Stromal cell of bone marrow (primary cell): ENCODE results near the gene TRMT61A.
"Not testable (repeated sequence)": the region's sequence is repeated elsewhere in the genome, so short reads cannot be mapped to it uniquely, and the experiment has no call there.

ENCODE experiments used
- DNase-seq: peaks from one replicate; pipeline ENCODE4 v3.0.0-alpha.2; 2012; ENCODE audit warnings: low read depth

The TRMT61A gene

DNA sequence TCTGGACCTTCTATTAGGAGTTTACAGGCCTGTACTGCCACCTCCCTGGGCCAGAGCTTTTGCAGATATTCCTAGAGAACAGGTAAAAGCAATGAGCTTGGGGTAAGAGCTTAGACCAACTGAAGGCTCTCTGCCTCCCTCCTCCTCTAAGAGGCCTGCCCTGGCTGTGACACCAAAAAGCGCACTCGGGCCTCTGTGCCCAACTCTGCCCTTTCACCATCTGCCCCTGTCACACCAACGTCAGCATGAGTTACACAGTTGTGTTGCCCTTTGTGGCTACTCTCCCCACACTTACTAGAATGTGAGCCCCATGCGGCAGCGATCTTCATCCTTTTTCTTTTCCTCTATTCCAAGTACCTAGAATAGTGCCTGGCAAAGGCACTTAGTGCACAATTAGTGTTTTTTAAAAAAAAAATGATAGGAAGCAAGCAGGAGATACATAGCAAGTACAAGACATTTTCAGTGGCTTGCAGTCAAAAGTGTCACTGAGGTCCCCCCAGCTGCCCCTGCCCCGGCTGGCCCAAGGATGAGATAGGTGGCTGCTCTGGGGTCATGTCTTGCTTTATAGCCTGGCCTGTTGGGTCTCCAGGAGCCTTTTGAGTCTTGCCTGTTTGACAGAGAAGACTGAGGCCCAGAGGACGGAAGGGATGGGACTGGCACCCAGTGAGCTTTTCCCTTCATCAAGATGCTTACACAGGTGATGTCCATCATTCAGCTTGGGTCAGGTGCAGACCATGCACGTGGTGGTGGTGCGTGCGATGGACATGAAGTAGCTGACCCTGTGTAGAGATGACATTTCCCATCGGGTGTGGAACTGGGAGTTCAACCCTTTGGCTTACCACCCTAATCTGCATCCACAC, 18.9 kb upstream of the TRMT61A start:
- no peak for DNase-seq

DNA sequence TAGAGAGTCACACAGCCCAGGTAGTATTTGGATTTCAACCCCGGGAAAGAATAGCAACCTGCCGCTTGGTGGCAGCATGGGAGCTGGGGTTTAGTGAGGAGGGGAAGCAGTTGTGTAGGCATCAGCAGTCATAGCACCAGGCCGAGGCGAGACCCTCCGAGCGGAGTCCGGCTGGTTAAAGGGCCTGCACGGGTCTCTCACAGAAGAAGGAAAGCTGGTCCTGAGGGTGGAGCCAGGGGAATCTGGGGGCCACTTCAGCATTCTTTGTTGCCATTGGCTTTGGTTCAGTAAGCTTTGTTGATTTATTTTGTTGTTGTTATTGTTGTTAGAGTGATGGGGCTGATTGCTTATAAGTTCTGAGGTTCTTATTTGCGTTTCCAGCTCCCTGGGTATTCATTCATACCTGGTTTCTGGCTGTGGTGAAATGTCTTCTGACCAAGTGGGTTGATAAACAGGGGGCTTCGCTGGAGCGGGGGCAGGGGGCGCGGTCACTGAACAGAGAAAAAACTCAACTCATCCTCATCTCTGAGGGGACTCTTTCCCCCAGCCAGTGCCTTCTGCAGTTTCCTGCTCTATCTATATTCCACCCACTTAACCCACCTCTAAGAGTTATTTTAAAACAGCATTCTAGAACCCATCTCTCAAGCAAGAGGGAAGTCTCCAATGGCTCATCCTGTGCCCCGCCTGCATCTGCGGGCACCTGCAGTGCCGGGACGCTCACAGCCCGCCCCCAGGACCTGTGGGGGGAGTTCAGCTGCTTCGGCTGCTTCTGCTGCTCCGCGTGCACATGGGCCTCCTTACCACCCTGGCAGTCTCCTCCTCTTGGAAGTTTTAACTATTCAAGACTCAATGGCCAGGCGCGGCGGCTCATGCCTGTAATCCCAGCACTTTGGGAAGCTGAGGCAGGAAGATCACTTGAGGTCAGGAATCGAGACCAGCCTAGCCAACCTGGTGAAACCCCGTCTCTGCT, 18.0 kb upstream of the TRMT61A start:
- no peak for DNase-seq

DNA sequence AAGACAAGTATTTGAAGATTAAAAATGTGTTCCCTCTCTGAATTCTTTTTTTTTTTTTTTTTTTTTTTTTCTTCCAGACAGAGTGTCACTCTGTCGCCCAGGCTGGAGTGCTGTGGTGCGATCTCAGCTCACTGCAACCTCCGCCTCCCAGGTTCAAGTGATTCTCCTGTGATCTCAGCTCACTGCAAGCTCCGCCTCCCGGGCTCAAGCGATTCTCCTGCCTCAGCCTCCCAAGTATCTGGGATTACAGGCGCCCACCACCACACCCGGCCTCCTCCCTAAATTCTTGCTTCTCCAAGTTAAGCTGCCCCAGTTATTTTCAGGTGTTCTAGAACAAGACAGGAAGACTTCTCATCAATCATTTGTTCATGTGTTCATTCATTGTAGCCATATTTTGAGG, 16.8 kb upstream of the TRMT61A start:
- not testable (repeated sequence) for DNase-seq

DNA sequence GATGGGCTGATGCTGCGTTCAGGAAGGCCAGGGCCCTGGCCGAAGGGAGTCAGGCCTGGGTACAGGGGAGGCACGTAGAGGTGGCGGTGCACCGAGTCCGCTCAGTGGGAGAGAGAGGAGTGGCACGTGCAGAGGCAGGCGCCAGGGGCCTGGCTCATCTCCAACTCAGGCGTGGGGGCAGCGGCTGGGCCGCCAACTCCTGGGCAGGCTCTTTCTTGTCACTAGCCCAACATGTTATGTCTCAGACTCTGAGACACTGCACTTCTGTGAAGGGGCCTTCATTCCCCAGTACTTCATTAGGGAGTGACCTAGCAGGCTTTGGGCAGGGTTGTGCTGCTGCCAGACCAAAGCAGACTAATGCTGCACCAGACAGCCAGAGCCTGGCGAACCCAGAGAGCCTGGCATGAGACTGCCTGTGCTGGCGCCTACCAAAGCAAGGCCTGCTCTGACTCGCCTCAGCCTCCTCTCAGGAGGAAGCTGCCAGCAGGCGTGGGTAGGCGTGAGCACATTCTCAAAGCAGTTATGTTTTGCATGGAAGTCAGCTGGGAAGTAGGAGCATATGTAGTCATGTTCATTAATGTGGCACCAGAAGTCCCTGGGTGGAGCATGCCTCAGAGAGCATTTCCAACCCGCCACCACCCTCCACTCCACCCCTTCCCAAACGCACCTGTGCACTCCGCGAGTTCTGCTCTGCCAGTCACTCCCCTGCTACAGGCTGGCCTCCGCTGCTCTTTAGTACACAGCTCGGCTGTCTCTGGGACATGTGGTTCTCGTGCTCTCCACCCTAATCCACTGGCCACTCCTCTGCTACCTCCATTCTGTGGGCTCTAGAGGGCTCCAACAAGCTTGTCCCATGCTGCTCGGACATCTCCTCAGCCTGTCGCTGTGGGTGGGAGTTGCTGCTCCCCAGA, 16.0 kb upstream of the TRMT61A start:
- peak; percentile 79 for DNase-seq

DNA sequence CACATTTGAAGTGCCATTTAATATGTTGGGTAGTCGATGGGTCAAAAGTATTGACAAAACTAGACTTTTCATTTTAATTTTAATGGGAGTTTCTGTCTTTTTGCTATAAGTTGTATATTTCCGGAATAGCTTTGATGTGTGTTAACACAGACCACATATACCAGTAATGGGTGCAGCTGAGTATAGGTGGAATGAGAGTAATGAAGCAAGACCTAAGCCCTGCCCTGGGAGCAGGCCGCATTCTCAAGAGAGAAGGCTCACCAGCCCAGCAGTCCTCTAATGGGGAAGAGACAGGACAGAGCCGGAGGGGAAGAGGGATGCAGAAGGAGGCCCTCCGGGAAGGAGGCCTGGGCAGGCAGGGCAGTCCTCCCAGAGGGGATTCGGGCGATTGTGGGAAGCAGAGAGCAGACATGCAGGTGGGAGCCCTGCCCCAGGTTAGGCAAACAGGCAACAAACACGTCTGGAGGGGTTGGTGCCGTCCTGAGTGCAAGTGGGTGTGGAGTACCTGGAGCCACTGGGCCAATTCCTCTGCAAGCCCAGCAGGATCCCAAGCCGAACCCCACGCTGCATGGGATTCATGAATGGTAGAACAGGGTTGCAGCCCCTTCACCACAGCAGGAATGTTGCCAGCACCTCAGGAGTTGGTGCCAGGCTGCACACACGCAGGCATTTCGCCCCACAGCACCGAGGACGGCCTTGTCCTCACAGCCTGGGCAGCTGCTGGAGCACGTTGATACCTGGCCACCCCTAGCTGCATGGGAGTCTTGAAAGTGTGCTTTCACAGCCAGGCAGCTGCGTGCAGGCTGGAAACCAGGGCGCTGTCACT, 14.2 kb upstream of the TRMT61A start:
- DNase-seq, result no peak

DNA sequence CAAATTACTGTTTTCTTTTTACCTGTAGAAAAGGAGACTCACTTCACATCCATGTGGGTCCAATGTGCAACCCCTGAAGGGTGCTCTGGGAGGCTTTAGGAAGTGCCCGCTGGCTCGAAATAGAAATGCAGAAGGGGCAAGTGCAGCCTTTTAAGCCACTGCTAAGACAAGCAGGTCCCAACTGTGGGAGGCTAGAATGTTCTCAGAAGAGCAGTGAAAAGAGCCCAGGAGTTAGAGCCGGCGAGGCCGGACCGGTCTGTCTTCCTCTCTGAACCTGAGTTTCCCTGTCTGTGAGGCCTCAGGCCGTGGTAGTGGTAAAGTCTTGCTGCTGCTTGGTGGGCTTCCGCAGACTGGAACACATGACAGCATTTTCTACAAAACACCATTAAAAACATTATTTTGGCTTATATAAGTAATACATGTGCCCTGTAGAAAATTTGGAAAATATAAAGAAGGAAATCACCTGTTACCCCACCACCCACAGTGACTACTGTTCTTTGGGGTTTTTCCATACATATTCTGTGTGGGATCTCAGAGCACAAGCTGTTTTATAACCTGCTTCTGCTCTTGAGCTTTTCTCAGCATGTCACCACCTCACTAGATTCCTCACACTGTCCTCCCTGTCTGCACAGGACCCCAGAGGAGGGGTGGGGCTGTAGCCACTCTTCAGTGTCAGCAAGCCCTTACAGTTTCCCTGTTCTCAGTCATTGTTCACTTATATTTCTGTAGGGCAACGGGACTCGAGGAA, 12.4 kb upstream of the TRMT61A start:
- no peak for DNase-seq

DNA sequence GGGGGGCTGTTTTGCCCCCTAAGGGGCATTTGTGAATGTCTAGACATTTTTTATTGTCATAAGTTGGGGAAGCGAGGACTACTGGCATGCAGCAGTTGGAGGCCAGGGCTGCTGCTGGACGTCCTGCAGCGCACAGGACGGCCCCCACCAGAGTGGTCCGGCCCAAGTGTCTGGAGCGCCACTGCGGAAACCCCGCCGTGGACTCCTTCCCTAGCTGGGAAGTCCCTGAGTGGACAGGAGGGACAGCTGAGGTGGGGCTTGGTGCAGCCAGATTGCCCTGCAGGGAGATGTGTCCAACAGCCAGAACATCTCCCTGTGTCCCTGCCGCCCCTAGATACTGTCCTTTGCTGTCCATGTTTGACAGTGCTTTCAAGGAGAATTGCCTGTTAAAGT, 11.8 kb upstream of the TRMT61A start:
- no peak for DNase-seq

DNA sequence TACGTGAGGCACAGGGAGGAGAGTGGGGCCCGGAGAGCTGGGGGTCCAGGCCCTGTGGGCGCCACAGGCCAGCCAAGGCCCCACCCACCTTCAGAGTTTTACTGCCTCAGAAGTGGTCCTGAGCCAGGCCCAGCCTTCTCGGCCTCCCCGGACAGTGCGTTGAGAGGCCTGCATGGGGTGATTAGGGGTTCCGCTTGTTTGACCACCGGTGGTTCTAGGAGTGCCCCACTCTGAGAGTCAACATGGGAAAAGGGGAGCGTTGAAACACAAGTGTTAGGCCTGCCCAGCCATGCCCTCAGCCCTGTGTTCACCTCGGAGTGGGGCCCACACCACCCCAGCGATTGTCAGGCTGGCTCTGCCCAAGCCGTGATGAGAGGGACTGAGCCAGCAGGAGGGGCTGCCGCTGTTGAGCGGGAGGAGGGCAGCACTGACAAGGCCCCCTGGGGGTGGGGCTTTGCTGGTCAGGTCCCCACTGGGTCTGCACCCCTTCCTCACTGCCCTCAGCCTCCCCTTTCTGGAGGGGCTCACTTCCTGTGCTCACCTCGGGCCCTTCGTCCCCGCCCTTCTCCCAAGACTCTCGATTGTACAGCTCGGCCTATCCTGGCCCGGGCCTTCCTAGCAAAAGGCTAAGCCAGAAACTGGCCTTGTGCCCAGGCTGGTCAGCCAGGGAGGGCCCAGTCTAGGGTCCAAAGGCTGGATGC, 11.1 kb upstream of the TRMT61A start:
- DNase-seq, result no peak

DNA sequence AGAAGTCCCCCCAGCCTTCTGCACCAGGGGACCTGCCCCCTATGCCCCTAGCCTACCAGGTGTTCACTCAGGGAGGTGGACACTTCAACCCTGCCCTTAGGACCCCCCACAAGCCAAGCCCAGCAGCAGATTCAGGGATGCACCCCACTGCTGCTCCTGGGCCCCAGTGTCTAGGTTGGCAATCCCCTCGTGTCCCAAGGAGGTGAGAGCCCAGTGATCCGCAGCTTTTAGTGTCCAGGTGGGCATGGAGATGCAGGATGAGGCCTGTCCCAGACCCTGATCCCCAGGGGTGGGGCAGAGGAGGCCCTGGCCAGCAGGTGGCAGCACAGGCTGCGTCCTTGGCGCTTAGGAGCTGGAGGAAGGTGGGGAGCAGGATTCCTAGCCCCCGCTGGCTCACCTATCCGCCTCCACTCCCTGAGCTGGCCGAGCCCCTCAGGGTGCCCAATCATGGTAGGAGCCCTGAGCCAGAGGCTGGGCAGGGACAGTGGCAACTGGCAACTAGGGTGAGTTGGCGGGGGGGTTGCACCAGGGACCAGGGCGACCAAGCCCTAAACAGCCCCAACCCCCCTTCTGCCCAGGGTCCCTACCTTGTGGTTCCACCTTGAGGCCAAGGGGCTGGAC, 10.5 kb upstream of the TRMT61A start:
- DNase-seq, result no peak

DNA sequence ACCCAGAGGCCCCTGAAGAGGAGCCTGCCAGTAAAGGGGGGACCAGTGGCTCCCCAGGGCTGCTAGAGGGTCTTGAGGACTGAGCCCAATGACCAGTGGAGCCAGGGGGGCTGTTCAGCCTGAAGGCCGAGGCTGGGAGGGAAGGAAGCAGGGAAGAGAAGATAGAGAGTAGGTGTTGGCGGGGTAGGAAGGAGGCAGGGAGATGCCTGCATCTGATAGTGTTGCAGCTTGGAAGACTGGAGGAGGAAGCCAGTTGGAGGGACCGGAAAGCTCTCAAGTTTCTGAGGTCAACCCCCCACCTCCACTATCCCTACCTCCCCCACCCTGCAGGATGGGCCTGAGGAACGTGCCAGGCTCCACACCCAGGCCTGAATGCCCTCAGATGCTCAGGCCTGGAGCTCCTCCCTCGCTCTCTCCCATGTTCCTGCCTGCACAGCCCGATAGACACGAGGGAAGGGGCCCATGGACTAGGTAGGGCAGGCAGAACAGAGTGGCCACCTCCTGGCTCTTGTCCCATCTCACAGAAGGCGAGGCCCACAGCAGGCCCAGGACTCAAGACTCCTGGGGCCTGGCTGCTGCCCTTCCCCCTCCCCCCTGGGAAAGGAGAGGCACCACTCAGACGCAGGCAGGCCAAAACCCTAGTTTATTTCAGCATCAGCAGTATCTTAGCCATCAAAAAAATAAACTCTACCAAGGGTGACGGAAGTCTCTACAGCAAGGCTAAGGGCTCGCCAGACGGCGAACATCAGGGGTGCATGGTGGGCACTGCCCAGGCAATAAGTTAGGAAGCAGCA, 9.8 kb upstream of the TRMT61A start:
- no peak for DNase-seq

DNA sequence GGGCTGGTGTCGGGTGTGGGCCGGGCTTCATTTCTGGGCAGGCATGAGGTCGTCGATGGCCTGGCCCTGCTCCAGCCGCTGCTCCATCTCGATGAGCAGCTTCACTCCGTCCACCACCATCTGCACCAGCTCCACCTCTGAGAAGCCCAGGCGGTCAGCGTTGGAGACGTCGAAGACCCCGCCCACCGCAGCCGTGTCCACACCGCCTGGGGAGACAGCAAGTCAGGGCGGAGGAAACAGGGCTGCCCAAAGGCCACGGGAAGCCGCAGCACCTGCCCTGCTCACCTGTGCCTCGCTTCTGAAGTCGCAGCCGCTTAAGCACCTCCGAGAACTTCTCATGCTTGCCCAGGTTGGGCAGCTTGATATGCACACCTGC, 9.2 kb upstream of the TRMT61A start:
- no peak for DNase-seq

DNA sequence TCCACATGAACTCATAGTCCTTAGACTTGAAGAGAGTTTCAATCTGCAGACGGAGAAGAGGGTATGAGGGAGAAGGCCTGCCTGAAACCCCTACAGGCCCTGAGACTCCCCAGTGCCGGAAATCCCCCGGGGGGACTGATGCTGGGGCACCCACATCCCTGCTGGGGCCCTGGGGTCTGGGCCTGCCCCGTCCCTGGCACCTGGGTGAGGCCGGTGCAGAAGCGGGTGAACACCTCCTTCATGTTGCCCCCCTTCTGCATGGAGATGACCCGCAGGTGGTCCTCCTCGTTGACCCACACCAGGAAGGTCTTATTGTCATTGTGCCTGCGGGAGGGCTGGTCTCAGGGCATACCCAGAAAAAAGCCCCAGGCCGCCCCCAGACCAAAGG, 8.7 kb upstream of the TRMT61A start:
- no peak for DNase-seq

DNA sequence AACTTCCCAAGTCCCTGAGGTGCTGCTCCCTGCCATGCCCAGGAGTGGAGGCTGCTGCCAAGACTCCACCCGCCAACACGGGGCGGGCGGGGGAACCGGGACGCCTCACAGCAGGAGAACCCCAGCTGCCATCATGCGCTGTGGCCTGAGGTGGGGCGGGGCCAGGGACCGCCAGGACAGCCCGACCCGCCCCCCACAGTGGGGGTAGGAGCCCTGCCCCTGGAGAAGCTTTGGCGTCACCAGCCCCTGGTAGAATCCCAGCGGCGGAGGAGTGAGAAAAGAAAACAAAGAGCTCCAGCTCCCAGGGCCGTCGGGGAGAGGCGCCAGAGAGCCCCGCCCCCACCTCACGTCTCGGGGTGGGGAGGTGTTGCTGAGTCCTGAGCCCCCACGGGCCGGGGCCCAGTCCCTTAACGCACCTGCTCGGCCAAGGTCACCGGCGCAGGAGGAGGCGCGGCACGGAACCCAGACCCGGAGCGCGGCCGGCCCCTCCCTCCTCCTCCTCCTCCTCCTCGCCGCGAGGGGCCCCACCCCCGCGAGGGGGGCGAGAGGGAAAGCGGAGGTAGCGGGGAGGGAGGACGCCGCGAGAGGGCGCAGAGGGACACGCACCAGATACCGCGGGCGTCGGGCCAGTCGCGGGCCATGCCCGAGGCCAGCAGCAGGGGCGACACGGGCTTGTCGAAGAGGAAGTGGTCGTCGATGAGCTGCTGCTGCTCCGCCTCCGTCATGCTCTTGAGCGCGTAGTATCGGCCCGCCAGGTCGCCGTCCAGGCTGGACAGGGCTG, 8.1 kb upstream of the TRMT61A start:
- no peak for DNase-seq

DNA sequence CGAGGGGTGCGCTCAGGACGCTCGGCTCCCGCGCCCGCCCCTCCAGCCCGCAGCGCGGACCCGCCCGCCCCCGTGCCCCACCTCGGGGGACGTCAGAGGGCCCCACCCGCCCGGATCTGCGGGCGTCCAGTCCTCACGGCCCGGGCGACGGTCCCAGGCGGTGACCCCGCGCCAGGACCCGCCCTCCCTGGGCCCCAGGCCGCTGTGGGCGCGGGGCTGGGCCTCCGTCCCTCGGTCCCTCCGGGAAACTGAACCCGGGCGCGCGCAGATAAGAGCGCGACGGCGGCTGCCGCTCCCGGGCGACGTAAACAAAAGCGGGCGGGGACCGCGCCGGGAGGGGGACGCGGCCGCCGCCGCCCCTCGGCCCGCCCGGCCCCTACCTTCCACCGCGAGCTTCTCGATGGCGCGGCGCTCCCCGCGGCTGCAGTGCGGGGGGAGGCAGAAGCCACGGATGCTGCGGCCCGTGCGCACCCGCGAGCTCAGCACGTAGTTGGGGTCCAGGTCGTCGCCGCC, 7.5 kb upstream of the TRMT61A start:
- DNase-seq, result no peak

DNA sequence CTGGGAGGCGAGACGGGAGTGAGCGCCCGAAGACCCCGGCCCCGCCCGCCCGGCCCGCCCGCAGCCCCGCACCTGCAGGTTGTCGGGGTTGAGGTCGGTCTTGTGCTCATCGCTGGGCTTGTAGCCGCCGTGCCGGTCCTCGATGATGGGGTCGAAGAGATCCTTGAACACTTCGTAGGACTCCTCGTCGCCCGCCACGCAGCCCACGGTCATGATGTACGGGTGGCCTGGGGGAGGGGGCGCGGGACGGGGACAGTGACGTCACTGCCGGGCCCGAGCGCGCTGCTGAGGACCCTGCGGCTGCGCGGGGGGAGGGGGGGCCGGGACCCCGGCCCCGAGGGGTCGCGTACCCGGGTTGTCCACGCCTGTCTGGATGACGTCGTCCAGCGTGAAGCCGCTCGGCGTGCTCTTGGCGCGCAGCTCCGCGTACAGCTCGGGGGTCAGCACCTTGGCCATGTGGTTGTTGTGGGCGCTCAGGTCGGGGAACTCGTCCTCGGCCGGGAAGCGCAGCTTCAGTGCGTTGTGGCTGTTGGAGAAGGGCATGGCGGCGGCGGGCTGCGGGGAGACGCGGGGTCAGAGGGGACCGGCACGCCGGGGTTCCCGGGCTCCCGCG, 6.9 kb upstream of the TRMT61A start:
- DNase-seq, result no peak

DNA sequence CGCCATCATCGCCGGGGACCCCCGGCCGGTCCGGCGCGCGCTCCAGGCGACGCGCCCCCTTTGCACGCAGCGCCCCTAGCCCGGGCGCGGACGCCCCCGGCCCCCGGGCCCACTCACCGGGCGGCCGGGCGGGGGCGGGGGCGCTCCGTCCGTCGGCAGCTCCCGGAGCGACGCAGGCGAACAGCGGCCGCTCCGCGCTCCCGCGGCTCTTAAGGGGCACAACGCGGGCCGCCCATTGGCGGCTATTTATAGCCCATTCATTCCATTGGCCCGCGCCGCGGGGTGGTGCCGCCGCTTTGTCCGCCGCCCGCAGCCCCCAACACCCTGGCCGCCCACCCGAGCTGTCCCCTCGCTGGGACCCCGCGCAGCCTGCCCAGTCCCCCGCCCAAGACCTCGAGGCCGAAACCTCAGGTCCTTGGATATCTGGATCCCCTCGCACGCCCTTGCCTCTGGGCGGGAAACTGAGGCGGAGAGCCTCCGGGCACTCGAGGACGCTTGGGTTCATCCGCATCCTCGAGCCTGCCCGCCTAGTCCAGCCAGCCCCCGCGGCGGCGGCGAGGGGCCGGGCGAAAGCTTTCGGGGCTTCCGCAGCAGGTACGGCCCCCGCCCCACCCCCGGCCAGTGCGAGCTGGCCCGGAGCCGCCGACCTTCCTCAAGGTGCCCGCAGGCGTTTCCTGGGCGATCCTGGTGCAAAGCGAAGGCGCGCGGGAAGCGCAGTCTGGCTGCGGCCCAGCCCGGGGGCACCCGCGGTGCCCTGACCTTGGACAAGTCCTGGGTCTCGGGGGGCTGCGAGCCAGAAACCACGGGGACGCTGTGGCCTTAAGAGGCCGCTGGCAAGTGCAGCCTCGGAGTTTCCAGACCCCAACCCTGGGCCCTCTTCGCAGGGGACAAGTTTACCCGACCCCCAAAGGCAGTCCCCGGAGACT, 6.1 kb upstream of the TRMT61A start, which contains the start of gene CKB:
TSS of gene CKB (minus strand) at position 182 of the 926 bp plus-strand sequence. CDS start 337 bp downstream, outside the sequence.
- DNase-seq, result no peak
